MM.1S (cell line): Measurements from ENCODE around the gene SIRT7.

Experiments
- DNase-seq: peaks from one replicate; pipeline ENCODE4 v3.0.0-alpha.2; 2015
- H2AFZ ChIP-seq: fragments of 300-600 bp; sonication (generic); 2 replicates; pipeline ENCODE4 v1.6.0; 2016; ENCODE audit warnings: antibody characterized with exemption, low read length
- H3F3A ChIP-seq: fragments of 300-600 bp; sonication (generic); 2 replicates; pipeline ENCODE4 v1.6.1; 2016; ENCODE audit warnings: mild to moderate bottlenecking, antibody characterized with exemption, low read length, moderate library complexity, mixed read lengths; ENCODE audit not compliant: insufficient read depth
- H3K27ac ChIP-seq: fragments of 300-600 bp; sonication (generic); 2 replicates; pipeline ENCODE4 v1.5.1; 2016; ENCODE audit warnings: mild to moderate bottlenecking, low read length
- H3K27me3 ChIP-seq: fragments of 300-600 bp; sonication (generic); replicated peaks from 2 replicates; pipeline ENCODE4 v1.6.0; 2016; ENCODE audit warnings: low read length; ENCODE audit not compliant: insufficient read depth
- H3K36me3 ChIP-seq: fragments of 300-600 bp; sonication (generic); replicated peaks from 2 replicates; pipeline ENCODE4 v1.6.1; 2016; ENCODE audit warnings: mild to moderate bottlenecking, low read length, mixed read lengths; ENCODE audit not compliant: insufficient read depth
- H3K4me1 ChIP-seq: fragments of 300-600 bp; sonication (generic); 2 replicates; pipeline ENCODE4 v1.6.1; 2016; ENCODE audit warnings: low read length, mixed read lengths
- H3K4me2 ChIP-seq: fragments of 300-600 bp; sonication (generic); 2 replicates; pipeline ENCODE4 v1.6.0; 2016; ENCODE audit warnings: low read depth, low read length
- H3K4me3 ChIP-seq: fragments of 300-600 bp; sonication (generic); 2 replicates; pipeline ENCODE4 v1.5.1; 2016; ENCODE audit warnings: low read length, mixed read lengths
- H3K79me2 ChIP-seq: fragments of 300-600 bp; sonication (generic); 2 replicates; pipeline ENCODE4 v1.6.1; 2016; ENCODE audit warnings: mixed run types, low read length, mixed read lengths
- H3K9ac ChIP-seq: fragments of 300-600 bp; sonication (generic); 2 replicates; pipeline ENCODE4 v1.6.1; 2016; ENCODE audit warnings: low read length, mixed read lengths
- H3K9me2 ChIP-seq: fragments of 300-600 bp; sonication (generic); replicated peaks from 2 replicates; pipeline ENCODE4 v1.6.1; 2016; ENCODE audit warnings: mild to moderate bottlenecking, low read length, mixed read lengths; ENCODE audit not compliant: insufficient read depth
- H3K9me3 ChIP-seq: fragments of 300-600 bp; sonication (generic); replicated peaks from 2 replicates; pipeline ENCODE4 v1.6.1; 2016; ENCODE audit warnings: mild to moderate bottlenecking, low read length, mixed read lengths; ENCODE audit not compliant: insufficient read depth
- H4K20me1 ChIP-seq: fragments of 300-600 bp; sonication (generic); 2 replicates; pipeline ENCODE4 v1.6.1; 2016; ENCODE audit warnings: mild to moderate bottlenecking, low read length, moderate library complexity, mixed read lengths; ENCODE audit not compliant: insufficient read depth
- EZH2 ChIP-seq: fragments of 300-600 bp; sonication (generic); optimal IDR thresholded peaks from 2 replicates; pipeline ENCODE3; 2017; ENCODE audit warnings: low read depth, mild to moderate bottlenecking, antibody characterized with exemption, low read length, mixed read lengths
- EZH2phosphoT487 ChIP-seq: fragments of 300-600 bp; sonication (generic); IDR thresholded peaks from 2 replicates; pipeline ENCODE4 v1.6.1; 2018; ENCODE audit warnings: antibody characterized with exemption, low read length
- TF ChIP-seq, protein P1 (sequence below): fragments of 300-600 bp; sonication (generic); IDR thresholded peaks from 2 replicates; pipeline ENCODE4 v1.5.1; 2016; ENCODE audit warnings: antibody characterized with exemption, low read length, mixed read lengths

The SIRT7 gene

DNA sequence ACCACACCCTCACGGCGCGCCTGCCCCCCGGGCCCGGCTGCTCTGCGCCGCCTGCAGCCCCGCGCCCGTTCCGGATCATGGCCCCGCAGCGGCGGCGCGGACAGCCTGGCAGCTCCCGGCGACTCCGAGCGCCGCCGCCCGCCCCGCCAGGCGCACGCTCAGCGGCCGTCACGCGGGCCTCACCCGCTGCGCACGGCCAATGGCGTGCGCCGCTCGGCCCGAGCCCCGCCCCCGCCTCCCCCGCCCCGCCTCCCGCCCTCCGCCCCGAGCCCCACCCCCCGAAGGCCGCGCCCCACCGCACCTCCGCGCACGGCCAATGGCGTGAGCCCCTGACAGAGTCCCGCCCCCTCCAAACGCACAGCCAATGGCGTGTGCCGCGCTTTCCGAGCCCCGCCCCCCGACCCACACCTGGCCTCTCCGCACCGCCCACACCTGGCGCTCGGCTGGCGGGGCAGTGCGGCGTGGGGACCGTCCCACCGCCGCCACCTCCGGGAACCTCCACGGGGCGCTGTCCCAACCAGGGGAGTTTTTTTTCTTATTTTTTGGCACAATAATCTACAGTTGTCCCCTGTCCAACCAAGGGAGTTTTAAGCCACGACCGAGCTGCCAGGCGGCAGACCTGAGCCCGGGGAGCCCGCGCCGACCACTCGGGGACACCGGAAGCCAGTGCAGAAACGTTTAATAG, 6.6 kb downstream of the SIRT7 start, which contains the start of gene PCYT2:
Gene PCYT2, minus strand, starts transcription at position 123 of the 685 bp plus-strand sequence. Its CDS starts 44 bp downstream, at position 79.
- Histone ChIP-seq H2AFZ (peak within 1 kb of the TSS; percentile 80), H3K27me3 (no peaks in the 10 kb centered on the region), H3K4me1 (peaks cover 7% of the 10 kb centered on the region), H3K9ac (peak within 1 kb of the TSS; percentile 71; the same call in 1 of the 2 replicates), H3K27ac (peak within 1 kb of the TSS; percentile 10; the same call in 1 of the 2 replicates), H3K36me3 (peaks cover 11% of the 10 kb centered on the region; the same call in 1 of the 2 replicates), H4K20me1 (no peaks in the 10 kb centered on the region), H3K9me2 (no peaks in the 10 kb centered on the region), H3K4me3 (peak within 1 kb of the TSS; percentile 96), H3F3A (no peaks in the 10 kb centered on the region; the same call in 1 of the 2 replicates), H3K4me2 (peak within 1 kb of the TSS; percentile 97), H3K9me3 (no peaks in the 10 kb centered on the region), H3K79me2 (peaks cover 39% of the 10 kb centered on the region)
- no peak for TF ChIP-seq EZH2phosphoT487
- TF ChIP-seq, protein P1, sequence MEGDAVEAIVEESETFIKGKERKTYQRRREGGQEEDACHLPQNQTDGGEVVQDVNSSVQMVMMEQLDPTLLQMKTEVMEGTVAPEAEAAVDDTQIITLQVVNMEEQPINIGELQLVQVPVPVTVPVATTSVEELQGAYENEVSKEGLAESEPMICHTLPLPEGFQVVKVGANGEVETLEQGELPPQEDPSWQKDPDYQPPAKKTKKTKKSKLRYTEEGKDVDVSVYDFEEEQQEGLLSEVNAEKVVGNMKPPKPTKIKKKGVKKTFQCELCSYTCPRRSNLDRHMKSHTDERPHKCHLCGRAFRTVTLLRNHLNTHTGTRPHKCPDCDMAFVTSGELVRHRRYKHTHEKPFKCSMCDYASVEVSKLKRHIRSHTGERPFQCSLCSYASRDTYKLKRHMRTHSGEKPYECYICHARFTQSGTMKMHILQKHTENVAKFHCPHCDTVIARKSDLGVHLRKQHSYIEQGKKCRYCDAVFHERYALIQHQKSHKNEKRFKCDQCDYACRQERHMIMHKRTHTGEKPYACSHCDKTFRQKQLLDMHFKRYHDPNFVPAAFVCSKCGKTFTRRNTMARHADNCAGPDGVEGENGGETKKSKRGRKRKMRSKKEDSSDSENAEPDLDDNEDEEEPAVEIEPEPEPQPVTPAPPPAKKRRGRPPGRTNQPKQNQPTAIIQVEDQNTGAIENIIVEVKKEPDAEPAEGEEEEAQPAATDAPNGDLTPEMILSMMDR = peak; percentile 27; the same call in 1 of the 2 replicates
- peak; percentile 95 for DNase-seq

DNA sequence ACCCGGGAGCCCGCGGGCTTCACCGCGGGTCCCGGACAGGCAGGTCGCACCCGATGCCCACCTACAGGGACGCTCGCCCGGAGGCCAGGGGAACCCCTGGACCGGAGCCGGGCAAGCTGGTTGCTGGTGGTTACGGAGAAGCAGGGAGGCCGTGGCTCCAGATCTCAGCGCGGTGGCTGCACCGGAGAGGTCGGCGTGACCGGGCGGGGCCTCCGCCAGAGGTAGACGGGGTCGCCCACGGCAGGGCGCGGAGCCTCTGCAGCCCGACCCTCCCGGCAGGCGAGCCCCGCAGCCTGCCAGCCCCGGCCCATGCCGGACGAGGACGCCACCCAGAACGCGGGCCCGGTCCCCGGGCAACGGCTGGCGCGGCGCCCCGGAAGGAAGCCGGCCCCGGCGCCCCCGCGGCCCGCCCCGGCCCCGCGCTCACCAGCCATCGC, 7.1 kb downstream of the SIRT7 start:
- no peak for DNase-seq
- Histone ChIP-seq H3K4me1 (peaks cover 7% of the 10 kb centered on the region), H3K27ac (peak overlapping the region; percentile 10; the same call in 1 of the 2 replicates), H3K36me3 (peaks cover 11% of the 10 kb centered on the region; the same call in 1 of the 2 replicates), H3K4me2 (peak overlapping the region; percentile 97), H3K4me3 (peak overlapping the region; percentile 96), H3K9ac (peak overlapping the region; percentile 71; the same call in 1 of the 2 replicates), H4K20me1 (no peaks in the 10 kb centered on the region), H2AFZ (peak overlapping the region; percentile 80), H3K79me2 (peaks cover 33% of the 10 kb centered on the region), H3K27me3 (no peaks in the 10 kb centered on the region), H3F3A (no peaks in the 10 kb centered on the region; the same call in 1 of the 2 replicates), H3K9me3 (no peaks in the 10 kb centered on the region), H3K9me2 (no peaks in the 10 kb centered on the region)
- TF ChIP-seq EZH2 (no peak), EZH2phosphoT487 (no peak)
- TF ChIP-seq, protein P1 = no peak

DNA sequence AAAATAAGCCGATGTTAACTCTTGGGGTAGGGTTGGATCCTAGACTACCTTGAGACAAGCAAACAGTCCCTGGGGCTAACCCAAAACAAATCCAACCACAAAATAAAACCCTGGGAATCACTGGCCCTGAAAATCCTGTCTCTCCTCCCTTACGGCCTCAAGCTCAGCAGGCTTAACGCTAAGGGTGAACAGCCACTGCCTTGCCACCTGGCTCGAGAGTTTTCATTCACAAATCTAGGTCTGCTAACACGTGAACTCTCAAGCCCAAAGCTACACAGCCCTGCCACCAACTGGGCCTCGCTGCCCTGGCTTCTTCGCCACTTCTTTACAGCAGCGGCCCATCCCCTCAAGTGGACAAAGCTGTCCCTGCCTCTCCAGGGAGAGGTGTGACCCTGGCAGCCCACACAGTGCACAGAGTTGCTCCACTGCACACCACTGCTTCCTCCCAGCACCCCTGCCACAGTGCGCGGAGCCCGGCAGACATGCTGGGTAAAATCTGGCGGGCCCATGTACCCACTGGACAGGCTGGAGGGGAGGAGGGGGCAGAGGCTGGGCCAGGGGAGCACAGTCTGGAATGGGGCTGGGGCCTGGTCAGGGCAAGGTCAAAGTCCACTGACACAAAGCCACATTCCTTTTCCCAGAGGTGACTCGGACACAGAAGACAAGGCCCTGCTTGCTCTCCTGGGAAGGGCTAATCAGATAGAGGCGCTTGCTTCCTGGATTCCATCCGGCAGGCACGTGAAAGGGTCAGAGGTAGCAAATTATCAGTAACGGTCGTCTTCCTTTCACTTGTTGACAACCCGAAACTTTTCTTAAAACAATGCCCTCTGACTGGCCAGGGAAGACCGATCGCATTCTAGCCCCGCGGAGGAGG, 7.8 kb downstream of the SIRT7 start:
- Histone ChIP-seq H3K9me2 (no peaks in the 10 kb centered on the region), H3K9ac (peak overlapping the region; percentile 71; the same call in 1 of the 2 replicates), H3K27me3 (no peaks in the 10 kb centered on the region), H4K20me1 (no peaks in the 10 kb centered on the region), H3K9me3 (no peaks in the 10 kb centered on the region), H3K27ac (peak overlapping the region; percentile 10; the same call in 1 of the 2 replicates), H3K36me3 (peaks cover 11% of the 10 kb centered on the region; the same call in 1 of the 2 replicates), H3K79me2 (peaks cover 26% of the 10 kb centered on the region), H3K4me2 (peak overlapping the region; percentile 97), H3F3A (no peaks in the 10 kb centered on the region; the same call in 1 of the 2 replicates), H3K4me3 (peak overlapping the region; percentile 96), H3K4me1 (peaks cover 7% of the 10 kb centered on the region), H2AFZ (peak overlapping the region; percentile 80)
- no peak for TF ChIP-seq EZH2phosphoT487
- no peak for TF ChIP-seq EZH2
- TF ChIP-seq, protein P1 = no peak
- no peak for DNase-seq
